NCI-H2196 treated with DMSO at 0.1 percent for 48 hours (cell line): ENCODE measurements around the gene PID1.

ENCODE experiments used
- DNase-seq: peaks from one replicate; lab custom pipeline; 2025; ENCODE audit not compliant: unreplicated experiment; lab: John Stamatoyannopoulos, UW

The PID1 gene

GRCh38 chr2:229261599-229261998 is 9.5 kb downstream of the PID1 start:
- no peak for DNase-seq

- no peak for DNase-seq
Measured at GRCh38 chr2:229261076-229261475, 10.0 kb downstream of the PID1 start.

- DNase-seq = no peak
Measured at GRCh38 chr2:229257985-229258384, 13.1 kb downstream of the PID1 start.

GRCh38 chr2:229256376-229256775 is 14.7 kb downstream of the PID1 start:
- DNase-seq = no peak

GRCh38 chr2:229254206-229254605 is 16.9 kb downstream of the PID1 start:
- no peak for DNase-seq

- no peak for DNase-seq
Measured at GRCh38 chr2:229252996-229253395, 18.1 kb downstream of the PID1 start.

- DNase-seq = no peak
Measured at GRCh38 chr2:229252280-229252679, 18.8 kb downstream of the PID1 start.

- DNase-seq = no peak
Measured at GRCh38 chr2:229249536-229249935, 21.6 kb downstream of the PID1 start.

GRCh38 chr2:229246334-229246733 is 24.8 kb downstream of the PID1 start:
- no peak for DNase-seq

- no peak for DNase-seq
Measured at GRCh38 chr2:229244975-229245374, 26.1 kb downstream of the PID1 start.

- DNase-seq = no peak
Measured at GRCh38 chr2:229243890-229244560, 27.1 kb downstream of the PID1 start.

- DNase-seq = no peak
Measured at GRCh38 chr2:229240984-229241491, 30.0 kb downstream of the PID1 start.

GRCh38 chr2:229239021-229239420 is 32.1 kb downstream of the PID1 start:
- DNase-seq = no peak

- no peak for DNase-seq
Measured at GRCh38 chr2:229237270-229237669, 33.8 kb downstream of the PID1 start.

GRCh38 chr2:229235131-229235914 is 35.8 kb downstream of the PID1 start:
- no peak for DNase-seq

GRCh38 chr2:229231885-229232284 is 39.2 kb downstream of the PID1 start:
- DNase-seq = no peak

GRCh38 chr2:229231328-229231868 is 39.7 kb downstream of the PID1 start:
- DNase-seq = no peak

GRCh38 chr2:229230911-229231310 is 40.2 kb downstream of the PID1 start:
- no peak for DNase-seq

- DNase-seq = no peak
Measured at GRCh38 chr2:229230256-229230655, 40.8 kb downstream of the PID1 start.

- DNase-seq = no peak
Measured at GRCh38 chr2:229226382-229226781, 44.7 kb downstream of the PID1 start.

GRCh38 chr2:229223107-229223506 is 48.0 kb downstream of the PID1 start:
- no peak for DNase-seq

GRCh38 chr2:229221641-229222040 is 49.4 kb downstream of the PID1 start:
- no peak for DNase-seq
